GM19238 (cell line): ENCODE results near the gene SUPT3H.
"Not testable (repeated sequence)": the region's sequence is repeated elsewhere in the genome, so short reads cannot be mapped to it uniquely, and the experiment has no call there.

ENCODE experiments used
- DNase-seq: peaks from one replicate; pipeline ENCODE4 v3.0.0; 2011; ENCODE audit warnings: low spot score; ENCODE audit not compliant: insufficient read length

Gene SUPT3H

DNA sequence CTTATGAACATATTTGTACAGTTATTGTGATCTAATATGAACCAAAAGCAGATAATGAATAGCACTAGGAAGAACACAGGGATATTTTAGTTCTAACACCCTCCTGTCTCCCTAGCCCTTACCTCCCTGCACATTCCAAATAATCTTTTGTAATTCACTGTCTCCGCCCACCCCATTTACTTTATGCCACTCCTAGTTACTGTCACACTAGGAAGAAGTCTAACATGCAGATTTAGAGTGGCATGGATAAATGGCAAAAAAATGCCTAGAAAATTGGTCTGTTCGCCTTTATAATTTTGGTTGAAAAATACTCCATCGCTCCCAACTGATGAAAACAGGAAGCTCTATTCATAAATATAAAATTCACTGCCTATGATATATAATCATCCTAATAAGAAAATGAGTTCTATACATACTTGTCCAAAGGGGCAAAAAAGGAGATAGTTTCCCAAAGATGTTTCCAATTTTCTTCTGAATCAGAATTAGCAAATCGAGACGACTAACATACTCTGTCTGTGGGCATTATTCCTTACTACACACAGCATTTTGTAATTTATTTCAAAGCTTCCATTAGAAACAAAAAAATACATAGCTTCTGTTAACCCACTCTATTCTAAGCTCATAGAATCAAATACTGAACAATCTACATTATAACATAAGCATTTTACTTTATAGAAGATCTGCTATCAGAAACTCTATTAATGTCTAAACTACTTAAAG lies 50.9 kb downstream of the SUPT3H start:
- DNase-seq: no peak

DNA sequence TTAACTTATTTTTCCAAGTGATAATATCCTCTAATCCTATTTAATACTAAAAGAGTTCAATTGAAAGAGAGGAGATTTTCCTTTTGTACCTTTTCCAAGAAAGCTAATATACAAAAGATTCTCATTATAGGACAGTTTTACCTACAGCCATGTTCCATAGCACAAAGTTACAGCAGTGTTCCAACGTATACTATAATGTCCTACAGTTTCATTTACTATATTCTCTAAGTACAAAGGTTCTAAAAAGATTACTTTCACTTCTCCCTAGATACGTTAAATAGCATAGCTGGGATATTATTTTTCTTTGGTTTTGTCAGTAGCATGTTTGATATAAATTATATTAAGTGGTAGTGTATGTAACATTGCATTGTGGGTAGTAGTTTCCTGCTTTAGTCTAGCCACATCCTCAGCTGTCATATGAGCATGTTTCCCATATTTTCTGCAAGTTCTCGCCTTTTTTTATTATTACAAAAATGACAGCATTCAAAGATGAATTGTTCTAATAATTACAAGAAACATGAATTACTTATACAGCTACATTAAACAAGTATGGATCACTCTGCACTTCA lies 54.0 kb downstream of the SUPT3H start:
- no peak for DNase-seq

DNA sequence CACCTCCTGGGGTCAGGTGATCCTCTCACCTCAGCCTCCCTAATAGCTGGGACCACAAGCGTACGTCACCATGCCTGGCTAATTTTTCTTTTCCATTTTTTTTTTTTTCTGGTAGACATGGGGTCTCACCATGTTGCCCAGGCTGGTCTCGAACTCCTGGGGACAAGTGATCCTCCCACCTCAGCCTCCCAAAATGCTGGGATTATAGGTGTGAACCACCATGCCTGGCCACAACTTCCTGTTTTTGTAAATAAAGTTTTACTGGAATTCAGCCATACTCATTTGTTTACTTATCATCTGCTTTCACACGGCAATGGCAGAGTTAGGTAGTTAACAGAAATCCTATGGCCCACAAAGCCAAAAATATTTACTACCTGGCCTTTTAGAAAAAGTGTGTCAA lies 57.4 kb downstream of the SUPT3H start:
- no peak for DNase-seq

DNA sequence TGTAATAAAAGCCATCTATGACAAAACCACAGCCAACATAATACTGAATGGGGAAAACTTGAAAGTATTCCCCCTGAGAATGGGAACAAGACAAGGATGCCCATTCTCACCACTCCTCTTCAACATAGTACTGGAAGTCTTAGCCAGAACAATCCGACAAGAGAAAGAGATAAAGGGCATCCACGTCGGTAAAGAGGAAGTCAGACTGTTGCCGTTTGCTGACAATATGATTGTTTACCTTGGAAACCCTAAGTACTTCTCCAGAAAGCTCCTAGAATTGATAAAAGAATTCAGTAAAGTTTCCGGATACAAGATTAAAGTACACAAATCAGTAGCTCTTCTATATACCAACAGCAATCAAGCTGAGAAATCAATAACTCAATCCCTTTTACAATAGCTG lies 63.6 kb downstream of the SUPT3H start:
- no peak for DNase-seq

DNA sequence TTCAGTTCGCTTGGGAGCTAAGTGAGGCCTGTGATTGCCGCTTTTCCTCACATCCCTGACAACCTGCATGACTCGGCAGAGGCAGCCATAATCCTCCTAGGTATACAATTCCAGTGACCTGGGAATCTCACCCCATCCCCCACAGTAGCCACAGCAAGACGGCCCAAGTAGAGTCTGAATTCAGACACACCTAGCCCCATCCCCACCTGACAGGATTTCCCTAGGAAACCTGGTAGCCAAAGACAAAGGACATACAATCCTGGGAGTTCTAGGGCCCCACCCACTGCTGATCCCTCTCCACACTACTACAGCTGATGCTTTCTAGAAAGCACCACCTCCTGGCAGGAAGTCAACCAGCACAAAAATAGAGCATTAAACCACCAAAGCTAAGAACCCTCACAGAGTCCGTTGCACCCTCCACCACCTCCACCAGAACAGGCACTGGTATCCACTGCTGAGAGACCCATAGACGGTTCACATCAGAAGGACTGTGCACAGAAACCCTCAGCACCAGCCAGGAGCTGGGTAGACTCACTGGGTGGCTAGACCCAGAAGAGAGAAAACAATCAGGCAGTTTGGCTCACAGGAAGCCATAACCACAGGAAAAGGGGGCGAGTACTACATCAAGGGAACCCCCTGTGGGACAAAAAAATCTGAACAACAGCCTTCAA lies 67.5 kb downstream of the SUPT3H start:
- DNase-seq: no peak

DNA sequence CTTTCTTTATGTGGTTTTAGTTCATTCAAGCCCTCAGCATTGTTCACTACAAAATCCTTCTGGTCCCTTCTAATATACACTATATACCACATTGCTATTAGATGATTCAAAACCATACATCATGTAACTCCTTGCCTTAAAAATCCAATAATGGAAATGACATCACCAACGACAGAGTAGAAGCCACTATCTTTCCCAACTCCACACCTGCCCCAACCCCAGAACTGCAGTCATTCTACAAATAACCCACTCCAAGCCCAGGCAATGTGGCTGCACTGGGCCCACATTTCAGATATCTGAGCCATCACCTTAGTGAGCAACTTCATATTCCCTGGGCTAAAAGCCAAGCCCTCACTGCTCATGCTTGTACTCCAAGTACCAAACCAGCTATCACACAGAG lies 72.2 kb downstream of the SUPT3H start:
- DNase-seq: no peak

DNA sequence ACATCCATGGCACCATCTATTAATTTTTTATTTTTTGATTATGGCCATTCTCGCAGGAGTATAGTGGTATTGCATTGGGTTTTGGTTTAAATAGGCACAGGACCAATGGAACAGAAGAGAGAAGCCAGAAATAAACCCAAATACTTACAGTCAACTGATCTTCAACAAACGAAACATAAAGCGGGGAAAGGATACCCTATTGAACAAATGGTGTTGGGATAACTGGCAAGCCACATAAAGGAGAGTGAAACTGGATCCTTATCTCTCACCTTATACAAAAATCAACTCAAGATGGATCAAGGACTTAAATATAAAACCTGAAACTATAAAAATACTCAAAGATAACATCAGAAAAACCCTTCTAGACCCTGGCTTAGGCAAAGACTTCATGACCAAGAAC lies 74.9 kb downstream of the SUPT3H start:
- DNase-seq: no peak

DNA sequence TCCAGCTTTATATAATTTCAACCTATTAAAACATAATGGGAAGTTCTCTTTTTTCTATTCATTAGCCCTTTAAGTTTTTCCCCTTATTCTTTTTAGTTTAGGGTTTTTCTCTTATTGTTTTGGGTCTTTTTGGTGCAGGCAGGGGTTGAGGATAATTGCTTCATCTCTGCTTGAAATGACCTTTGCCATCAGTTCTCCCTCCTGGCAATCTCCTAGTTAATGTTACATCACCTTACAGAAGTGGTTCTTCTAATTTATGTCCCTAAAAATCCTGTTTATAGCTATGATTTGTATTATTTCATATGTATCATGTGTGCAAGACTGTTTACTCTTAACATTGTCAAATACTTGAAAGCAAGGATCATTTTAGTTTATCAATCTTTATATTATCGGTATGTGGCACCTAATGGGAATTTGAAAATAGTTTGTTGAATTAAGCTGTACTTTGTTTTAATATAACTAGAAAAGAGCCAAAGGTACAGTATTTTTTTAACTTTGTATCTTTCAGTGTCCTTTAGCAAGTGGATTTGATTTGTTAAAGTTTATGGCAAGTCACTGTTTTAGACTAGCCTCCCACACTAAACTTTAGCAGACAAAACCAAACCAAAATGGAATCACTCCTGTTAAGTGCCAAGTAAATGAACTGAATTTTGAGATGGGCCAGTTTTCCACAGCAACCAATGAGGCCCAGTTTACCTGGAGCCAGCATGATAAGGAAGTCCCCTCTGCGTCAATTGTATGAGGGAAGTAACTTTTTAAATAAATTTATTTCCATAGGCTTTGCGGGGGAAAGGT lies 76.2 kb downstream of the SUPT3H start:
- no peak for DNase-seq

DNA sequence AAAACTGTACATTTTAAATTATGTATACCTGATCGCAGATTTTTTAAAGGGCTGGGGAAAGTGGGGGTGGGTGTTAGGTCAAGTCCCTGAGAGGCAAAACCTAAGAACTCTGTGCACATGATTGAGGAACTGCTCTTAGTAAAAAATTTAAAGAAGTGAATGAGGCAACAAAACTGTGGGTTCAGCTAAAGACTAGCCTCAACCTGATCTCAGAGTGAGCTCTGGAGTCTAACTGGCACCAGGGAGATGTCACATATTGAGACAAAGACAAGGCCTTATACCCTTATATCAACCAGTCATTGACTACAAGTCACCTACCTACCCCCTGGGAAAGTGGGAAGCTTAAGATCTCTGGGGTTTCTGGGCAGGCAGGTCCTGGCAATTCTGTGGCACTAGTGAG lies 77.0 kb downstream of the SUPT3H start:
- DNase-seq: no peak

DNA sequence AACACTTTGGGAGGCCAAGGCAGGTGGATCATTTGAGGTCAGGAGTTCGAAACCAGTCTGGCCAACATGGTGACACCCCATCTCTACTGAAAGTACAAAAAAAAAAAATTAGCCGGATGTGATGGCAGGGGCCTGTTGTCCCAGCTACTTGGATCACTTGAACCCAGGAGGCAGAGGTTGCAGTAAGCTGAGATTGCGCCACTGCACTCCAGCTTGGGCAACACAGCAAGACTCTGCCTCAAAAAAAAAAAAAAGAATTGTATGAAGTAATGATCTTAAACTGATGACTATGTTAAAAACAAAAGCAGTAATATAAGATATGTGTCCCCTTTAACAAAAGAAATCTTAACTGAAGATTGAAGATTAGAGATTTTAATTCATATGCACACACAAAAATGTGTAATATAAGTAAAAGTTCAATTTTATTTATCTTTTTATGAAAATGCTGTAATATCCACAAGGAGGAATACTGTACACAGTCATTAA lies 78.6 kb downstream of the SUPT3H start:
- DNase-seq: no peak

DNA sequence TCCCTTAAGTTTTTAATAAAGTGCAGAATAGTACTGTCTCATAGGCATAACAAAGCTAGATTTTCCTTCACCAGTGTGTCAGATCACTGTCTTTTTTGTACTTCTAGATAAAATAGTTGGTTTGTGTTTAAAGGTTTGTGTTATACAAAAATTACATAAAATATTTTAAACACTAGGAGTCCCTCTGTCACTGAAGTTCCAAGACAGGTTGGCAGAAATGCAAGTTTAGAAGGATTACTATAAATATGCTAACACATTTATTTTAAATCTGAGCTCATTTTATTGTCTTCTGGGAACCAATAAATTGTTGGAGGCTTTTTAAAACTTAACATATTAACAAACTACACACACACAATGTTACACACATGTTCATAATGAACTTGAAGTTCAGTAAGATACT lies 80.4 kb downstream of the SUPT3H start:
- no peak for DNase-seq

DNA sequence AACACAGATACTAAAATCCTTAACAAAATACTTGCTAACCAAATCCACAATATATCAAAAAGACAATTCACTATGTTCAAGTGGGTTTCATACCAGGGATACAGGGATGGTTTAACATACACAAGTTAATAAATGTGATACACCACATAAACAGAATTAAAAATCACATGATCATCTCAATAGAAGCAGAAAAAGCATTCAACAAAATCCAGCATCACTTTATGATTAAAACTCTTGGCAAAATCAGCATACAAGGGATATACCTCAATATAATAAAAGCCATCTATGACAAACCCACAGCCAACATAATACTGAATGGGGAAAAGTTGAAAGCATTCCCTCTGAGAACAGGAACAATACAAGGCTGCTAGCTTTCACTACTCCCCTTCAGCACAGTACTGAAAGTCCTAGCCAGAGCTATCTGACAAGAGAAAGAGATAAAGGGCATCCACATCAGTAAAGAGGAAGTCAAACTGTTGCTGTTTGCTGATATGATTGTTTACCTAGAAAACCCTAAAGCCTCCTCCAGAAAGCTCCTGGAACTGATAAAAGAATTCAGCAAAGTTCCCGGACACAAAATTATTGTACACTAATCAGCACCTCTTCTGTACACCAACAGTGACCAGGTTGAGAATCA lies 83.6 kb downstream of the SUPT3H start:
- DNase-seq: not testable (repeated sequence)

DNA sequence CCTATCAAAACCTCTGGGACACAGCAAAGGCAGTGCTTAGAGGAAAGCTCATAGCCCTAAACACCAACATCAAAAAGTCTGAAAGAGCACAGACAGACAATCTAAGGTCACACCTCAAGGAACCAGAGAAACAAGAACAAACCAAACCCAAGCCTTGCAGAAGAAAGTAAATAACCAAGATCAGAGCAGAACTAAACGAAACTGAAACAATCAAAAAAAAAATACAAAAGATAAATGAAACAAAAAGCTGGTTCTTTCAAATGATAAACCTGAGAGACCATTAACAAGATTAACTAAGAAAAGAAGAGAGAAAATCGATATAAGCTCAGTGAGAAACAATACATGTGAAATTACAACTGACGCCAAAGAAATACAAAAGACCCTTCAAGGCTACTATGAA lies 84.4 kb downstream of the SUPT3H start:
- DNase-seq: no peak

DNA sequence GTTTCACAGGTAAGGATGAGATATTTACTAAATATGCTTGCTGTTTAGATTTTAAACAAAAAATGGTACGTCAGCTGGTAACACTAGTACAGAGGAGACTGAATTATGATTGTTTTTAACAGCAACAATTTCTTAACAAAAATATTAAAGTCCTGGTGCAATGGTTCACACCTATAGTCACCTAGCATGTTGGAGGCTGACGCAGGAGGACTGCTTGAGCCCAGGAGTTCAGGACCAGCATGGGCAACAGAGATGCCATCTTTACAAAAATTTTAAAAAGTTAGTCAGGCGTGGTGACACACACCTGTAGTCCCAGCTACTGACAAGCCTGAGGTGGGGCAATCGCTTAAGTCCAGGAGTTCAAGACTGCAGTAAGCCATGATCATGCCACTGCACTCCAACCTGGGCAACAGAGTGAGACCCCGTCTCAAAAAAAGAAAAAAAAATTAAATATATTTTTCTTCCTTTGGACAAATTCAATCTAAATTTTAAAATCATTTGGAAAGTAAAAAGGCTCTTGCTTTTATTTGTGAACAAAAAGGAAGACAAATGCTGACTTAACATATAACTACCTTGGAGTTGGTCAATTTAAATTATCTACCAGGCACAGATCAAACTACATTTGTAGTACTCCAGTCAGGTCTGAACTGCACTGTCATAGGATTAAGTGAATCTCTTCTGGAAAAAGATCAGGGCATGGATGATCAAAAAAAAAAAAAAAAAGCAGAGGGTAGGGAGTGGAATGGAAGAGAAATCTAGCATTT lies 87.8 kb downstream of the SUPT3H start:
- DNase-seq: no peak

DNA sequence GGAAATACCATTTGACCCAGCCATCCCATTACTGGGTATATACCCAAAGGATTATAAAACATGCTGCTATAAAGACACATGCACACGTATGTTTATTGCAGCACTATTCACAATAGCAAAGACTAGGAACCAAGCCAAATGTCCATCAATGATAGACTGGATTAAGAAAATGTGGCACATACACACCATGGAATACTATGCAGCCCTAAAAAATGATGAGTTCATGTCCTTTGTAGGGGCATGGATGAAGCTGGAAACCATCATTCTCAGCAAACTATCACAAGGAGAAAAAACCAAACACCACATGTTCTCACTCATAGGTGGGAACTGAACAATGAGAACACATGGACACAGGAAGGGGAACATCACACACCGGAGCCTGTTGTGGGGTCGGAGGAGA lies 91.0 kb downstream of the SUPT3H start:
- not testable (repeated sequence) for DNase-seq

DNA sequence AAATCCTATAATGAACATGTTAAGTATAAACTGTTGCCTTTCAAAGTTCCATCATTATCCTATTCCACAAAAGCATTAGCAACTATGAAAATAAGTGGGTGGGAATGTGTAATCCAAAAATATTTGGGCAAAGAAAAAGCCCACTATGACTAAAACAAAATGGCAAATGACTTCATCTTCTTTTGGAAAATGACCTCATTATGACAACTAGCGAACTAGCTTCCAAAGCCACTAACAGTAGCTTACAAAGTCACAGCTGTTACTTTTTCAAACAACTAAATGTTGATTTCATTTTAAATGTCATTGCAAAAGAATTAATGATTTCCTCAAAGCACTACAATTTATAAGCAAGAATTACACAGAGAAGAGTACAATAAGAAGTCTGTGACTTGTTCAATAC lies 99.4 kb downstream of the SUPT3H start:
- DNase-seq: no peak

DNA sequence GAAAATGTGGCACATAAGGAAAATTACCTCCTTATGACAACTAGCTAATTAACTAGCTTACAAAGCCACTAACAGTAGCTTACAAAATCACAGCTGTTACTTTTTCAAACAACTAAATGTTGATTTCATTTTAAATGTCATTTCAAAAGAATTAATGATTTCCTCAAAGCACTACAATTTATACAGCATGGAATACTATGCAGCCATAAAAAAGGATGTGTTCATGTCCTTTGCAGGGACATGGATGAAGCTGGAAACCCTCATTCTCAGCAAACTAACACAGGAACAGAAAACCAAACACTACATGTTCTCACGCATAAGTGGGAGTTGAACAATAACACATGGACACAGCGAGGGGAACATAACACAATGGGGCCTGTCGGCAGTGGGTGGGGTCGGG lies 100.0 kb downstream of the SUPT3H start:
- not testable (repeated sequence) for DNase-seq

DNA sequence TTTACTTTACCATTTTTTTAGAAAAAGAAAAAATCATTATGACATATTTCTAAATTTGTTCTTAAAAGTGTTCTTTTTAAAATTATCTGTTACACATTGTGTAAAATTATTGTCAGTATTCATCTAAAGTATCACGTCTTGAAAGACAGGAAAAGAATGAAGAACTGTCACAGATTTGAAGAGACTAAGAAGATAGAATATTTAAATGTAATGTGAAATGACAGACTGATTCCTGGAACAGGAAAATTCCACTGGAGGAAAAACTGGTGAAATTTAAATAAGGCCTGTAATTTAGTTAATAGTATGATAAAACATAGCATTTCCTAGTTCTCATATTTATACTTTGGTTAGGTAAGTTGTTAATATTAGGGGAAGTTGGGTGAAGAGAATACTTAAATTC lies 102.4 kb downstream of the SUPT3H start:
- DNase-seq: no peak

DNA sequence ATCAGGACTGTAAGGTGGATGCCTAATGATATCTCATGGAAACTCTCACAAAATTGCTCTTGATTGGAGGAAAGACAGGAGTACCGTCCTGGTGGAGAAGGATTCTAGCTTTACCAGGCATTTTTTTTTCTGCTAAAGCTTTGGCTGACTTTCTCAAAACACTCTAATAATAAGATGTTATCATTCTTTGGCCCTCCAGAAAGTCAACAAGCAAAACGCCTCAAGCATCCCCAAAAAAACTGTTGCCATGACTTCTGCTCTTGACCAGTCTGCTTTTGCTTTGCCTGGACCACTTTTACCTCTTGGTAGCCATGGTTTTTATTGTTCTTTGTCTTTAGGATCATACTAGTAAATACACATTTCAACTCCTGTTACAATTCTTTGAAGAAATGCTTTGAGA lies 105.1 kb downstream of the SUPT3H start:
- DNase-seq: no peak

DNA sequence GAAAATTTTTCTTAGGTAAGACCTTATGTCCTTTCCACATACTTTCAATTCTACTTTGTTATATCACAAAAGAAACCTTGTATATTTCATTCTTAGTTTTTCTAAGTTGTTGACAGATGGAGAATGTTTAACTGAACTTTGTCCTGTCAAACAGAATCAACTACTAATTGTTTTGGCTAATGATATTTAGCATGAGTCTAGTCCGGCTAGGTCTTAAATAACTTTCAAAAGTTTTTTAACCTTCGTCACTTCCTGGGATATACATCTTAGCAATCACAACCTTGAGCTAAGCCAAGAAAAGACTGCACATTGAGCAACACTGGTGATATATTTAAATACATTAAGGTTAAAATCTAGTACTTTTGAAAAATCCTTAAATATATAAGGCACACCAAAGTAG lies 112.5 kb downstream of the SUPT3H start:
- no peak for DNase-seq

DNA sequence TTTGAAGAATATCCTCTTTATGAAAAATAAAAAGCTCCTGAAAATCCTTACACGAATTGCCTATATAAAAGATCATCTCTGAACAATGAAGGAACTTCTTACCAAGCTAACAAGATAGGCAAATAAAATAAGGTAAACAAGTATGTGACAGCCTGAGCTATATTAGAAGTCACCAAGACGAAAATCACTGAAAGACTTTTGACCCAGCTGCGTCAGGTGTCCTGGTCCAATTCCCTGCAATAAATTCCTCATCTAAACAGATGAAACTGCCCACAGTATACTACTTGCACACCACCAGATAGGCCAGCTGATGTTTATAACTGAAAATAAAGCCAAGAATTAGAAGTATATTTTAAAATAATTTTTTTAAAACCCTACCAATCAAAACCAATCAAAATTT lies 117.0 kb downstream of the SUPT3H start:
- no peak for DNase-seq
